GM23248 (cell line): ENCODE data around the gene ZBTB20. TPM values are rescaled to one million over a fixed set of nuclear protein-coding genes. Genes with fewer than 3 reads are reported as not detected.
A peak's percentile ranks its signal among the peaks of the same experiment; 100 is the strongest.

ENCODE experiments used
- DNase-seq: peaks from one replicate; pipeline ENCODE4 v3.0.0-alpha.2; 2015
- H2AFZ ChIP-seq: fragments of 200-600 bp; sonication (generic); 2 replicates; pipeline ENCODE4 v1.6.1; 2016; ENCODE audit warnings: antibody characterized with exemption
- H3F3A ChIP-seq: fragments of 200-600 bp; sonication (generic); 2 replicates; pipeline ENCODE4 v1.6.1; 2016; ENCODE audit warnings: mild to moderate bottlenecking, antibody characterized with exemption, mixed run types; ENCODE audit not compliant: insufficient read depth
- H3K27ac ChIP-seq: fragments of 200-600 bp; sonication (generic); 2 replicates; pipeline ENCODE4 v1.5.1; 2016; ENCODE audit warnings: mild to moderate bottlenecking
- H3K27me3 ChIP-seq: fragments of 200-600 bp; sonication (generic); replicated peaks from 2 replicates; pipeline ENCODE4 v1.6.1; 2016; ENCODE audit warnings: mild to moderate bottlenecking; ENCODE audit not compliant: insufficient read depth
- H3K36me3 ChIP-seq: fragments of 200-600 bp; sonication (generic); 2 replicates; pipeline ENCODE4 v1.6.1; 2016; ENCODE audit warnings: low read depth, mild to moderate bottlenecking
- H3K4me1 ChIP-seq: fragments of 200-600 bp; sonication (generic); 2 replicates; pipeline ENCODE4 v1.6.1; 2016; ENCODE audit warnings: mild to moderate bottlenecking; ENCODE audit not compliant: insufficient read depth
- H3K4me2 ChIP-seq: fragments of 200-600 bp; sonication (generic); one replicate; pipeline ENCODE4 v1.6.1; 2016; ENCODE audit warnings: mild to moderate bottlenecking; ENCODE audit not compliant: unreplicated experiment
- H3K4me3 ChIP-seq: fragments of 200-600 bp; sonication (generic); 2 replicates; pipeline ENCODE4 v1.5.1; 2016; ENCODE audit warnings: mild to moderate bottlenecking
- H3K79me2 ChIP-seq: fragments of 200-600 bp; sonication (generic); 2 replicates; pipeline ENCODE4 v1.6.1; 2016; ENCODE audit warnings: mild to moderate bottlenecking; ENCODE audit not compliant: insufficient read depth
- H3K9ac ChIP-seq: fragments of 200-600 bp; sonication (generic); 2 replicates; pipeline ENCODE4 v1.6.1; 2016; ENCODE audit warnings: mild to moderate bottlenecking
- H3K9me2 ChIP-seq: fragments of 200-600 bp; sonication (generic); 2 replicates; pipeline ENCODE4 v1.6.1; 2016; ENCODE audit warnings: mixed run types, mild to moderate bottlenecking, moderate library complexity; ENCODE audit not compliant: insufficient read depth
- H3K9me3 ChIP-seq: fragments of 200-600 bp; sonication (generic); one replicate; pipeline ENCODE4 v1.6.1; 2017; ENCODE audit warnings: low read depth
- H4K20me1 ChIP-seq: fragments of 200-600 bp; sonication (generic); 2 replicates; pipeline ENCODE4 v1.6.0; 2016; ENCODE audit not compliant: insufficient read depth
- EZH2 ChIP-seq: fragments of 200-600 bp; sonication (generic); IDR thresholded peaks from 2 replicates; pipeline ENCODE4 v1.6.1; 2018; ENCODE audit warnings: antibody characterized with exemption, mild to moderate bottlenecking; ENCODE audit not compliant: insufficient read depth, poor library complexity, severe bottlenecking
- EZH2phosphoT487 ChIP-seq: fragments of 200-600 bp; sonication (generic); IDR thresholded peaks from 2 replicates; pipeline ENCODE4 v1.6.1; 2018; ENCODE audit warnings: antibody characterized with exemption, moderate library complexity, mild to moderate bottlenecking, low read depth; ENCODE audit not compliant: insufficient read depth
- WGBS, 2 experiments: methylation state at CpG; one replicate each; pipeline ENCODE4 v1.1.6; 2015 to 2017; ENCODE audit warnings: low lambda C conversion rate in 2 of 2, low coverage in 1 of 2; ENCODE audit errors: missing lambda C conversion rate in 2 of 2; 5-methylcytosine and 5-hydroxymethylcytosine counted together
- in situ Hi-C: fragments of 300-500 bp; cut with MboI; formaldehyde crosslinking; loops from 2 replicates; pipeline ENCODE4 v1.15.0; 2020
- polyA plus RNA-seq: library from polyadenylated mRNA; unstranded; fragments of >200 nt; fragmentation: Nextera tagmentation; extraction: Ambion mirVana; gene quantifications from 2 replicates; pipeline ENCODE4 v1.2.1, GENCODE V29; 2016
- total RNA-seq: library from RNA; depleted of rRNA; stranded (reverse); fragments of >200 nt; shearing (Covaris generic); gene quantifications from 2 replicates; pipeline ENCODE4 v1.2.3, GENCODE V29; 2014

The ZBTB20 gene
- total and polyA plus RNA-seq, 2 experiments from 2014 or later: 9.2 to 12.2 TPM

DNA sequence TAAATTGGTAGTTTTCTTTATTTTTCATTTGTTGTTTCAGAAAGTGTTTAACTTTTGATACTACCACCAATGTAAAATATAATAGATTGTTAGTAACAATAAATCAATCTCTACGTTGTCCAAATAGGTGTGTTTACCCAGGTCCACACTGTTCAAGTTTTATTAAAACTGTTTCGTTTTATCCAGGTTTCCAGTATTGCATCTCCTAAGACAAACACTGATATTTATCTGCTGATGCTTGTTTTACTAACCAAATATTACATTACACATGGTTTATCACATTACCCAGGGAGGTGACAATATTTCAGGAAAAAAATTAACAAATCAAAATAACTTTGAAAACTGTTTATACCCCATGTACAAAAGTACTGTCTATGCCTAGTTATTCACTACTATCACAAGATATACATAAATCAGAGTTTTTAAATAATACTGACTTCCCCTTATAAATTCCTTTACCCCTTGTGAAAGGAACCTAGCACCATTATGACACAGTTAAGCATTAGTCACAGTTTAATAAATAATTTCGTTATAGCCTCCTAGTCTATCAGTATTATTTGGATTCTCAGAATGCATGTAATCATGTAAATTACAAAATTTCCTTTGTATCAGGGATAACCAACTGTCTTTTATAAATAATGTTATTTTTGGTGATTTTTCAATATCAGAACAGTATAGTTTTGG lies 205.3 kb downstream of the ZBTB20 start:
- Histone ChIP-seq H3K4me3 (no peak overlapping the region), H3K27me3 (no peaks in the 10 kb centered on the region), H3K4me2 (no peak overlapping the region), H3K4me1 (no peaks in the 10 kb centered on the region), H3K9ac (no peak overlapping the region), H3K27ac (no peak overlapping the region), H3K36me3 (no peaks in the 10 kb centered on the region), H3K79me2 (no peaks in the 10 kb centered on the region), H3K9me3 (no peaks in the 10 kb centered on the region), H3K9me2 (no peaks in the 10 kb centered on the region), H3F3A (no peaks in the 10 kb centered on the region), H2AFZ (no peak overlapping the region), H4K20me1 (no peaks in the 10 kb centered on the region)
- in situ Hi-C loops: no loop called here
- DNase-seq: no peak
- TF ChIP-seq EZH2phosphoT487 (no peak), EZH2 (no peak)
- 90 to 92% methylated on average over 3 of the region's 3 CpGs for WGBS, 2 experiments

DNA sequence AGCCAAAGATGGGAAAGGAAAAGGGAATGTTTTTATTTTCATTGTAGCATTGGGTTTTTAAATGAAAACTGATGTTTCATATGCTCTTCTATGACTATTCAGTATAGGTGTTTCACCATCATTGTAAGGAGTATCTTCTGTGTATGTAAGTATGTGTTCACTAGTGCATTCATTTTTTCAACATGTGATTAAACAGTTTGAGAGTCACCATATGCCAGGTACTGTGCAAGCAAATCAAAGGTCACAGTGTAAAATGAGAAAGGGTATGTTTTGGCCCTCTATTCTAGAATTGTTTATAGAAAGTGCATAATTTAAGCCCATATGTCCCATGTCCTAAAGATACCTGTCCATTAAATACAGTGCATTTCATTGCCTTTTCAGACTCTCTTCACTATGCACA lies 207.2 kb downstream of the ZBTB20 start:
- no peak for DNase-seq
- H2AFZ ChIP-seq: no peak overlapping the region
- H4K20me1 ChIP-seq: no peaks in the 10 kb centered on the region
- H3K4me2 ChIP-seq: no peak overlapping the region
- no peak for TF ChIP-seq EZH2
- no peak for TF ChIP-seq EZH2phosphoT487
- H3K27me3 ChIP-seq: no peaks in the 10 kb centered on the region
- in situ Hi-C loops: no loop called here
- no peak overlapping the region for H3K9ac ChIP-seq
- no peaks in the 10 kb centered on the region for H3K36me3 ChIP-seq
- H3K9me2 ChIP-seq: no peaks in the 10 kb centered on the region
- H3K9me3 ChIP-seq: no peaks in the 10 kb centered on the region
- H3F3A ChIP-seq: no peaks in the 10 kb centered on the region
- no peaks in the 10 kb centered on the region for H3K79me2 ChIP-seq
- no peaks in the 10 kb centered on the region for H3K4me1 ChIP-seq
- H3K27ac ChIP-seq: no peak overlapping the region
- H3K4me3 ChIP-seq: no peak overlapping the region

DNA sequence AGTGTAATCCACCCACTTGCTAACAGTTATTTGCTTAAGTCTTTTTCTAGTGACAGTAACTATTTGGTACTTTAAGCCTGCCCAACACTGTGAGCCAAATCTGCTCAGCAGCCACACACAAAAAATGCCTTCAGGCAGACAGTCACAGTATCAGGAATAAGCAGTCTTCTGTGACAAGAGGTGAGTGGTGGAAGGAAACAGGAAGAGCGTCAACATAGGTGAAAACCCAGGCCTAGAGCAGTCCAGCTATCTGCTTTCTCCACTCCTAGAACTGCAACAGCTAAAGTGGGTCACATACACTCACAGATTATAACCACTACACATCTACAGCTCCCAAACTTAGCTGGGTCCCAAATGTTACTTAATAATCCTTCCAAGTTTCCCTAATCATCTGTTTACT lies 213.7 kb downstream of the ZBTB20 start:
- WGBS, 2 experiments: 80 to 95% methylated on average over 1 of the region's 1 CpG
- H3K4me1 ChIP-seq: 0 out of 2 replicates have a peak, but pooled peaks cover 4% of the 10 kb centered on the region
- H4K20me1 ChIP-seq: no peaks in the 10 kb centered on the region
- H3F3A ChIP-seq: no peaks in the 10 kb centered on the region
- in situ Hi-C loops: no loop called here
- no peaks in the 10 kb centered on the region for H3K36me3 ChIP-seq
- DNase-seq: no peak
- H3K4me2 ChIP-seq: no peak overlapping the region
- H3K9me3 ChIP-seq: no peaks in the 10 kb centered on the region
- no peak for TF ChIP-seq EZH2
- no peak for TF ChIP-seq EZH2phosphoT487
- H3K9ac ChIP-seq: no peak overlapping the region
- H3K79me2 ChIP-seq: no peaks in the 10 kb centered on the region
- H3K27ac ChIP-seq: no peak overlapping the region
- no peaks in the 10 kb centered on the region for H3K9me2 ChIP-seq
- no peak overlapping the region for H2AFZ ChIP-seq
- H3K27me3 ChIP-seq: no peaks in the 10 kb centered on the region
- H3K4me3 ChIP-seq: no peak overlapping the region

DNA sequence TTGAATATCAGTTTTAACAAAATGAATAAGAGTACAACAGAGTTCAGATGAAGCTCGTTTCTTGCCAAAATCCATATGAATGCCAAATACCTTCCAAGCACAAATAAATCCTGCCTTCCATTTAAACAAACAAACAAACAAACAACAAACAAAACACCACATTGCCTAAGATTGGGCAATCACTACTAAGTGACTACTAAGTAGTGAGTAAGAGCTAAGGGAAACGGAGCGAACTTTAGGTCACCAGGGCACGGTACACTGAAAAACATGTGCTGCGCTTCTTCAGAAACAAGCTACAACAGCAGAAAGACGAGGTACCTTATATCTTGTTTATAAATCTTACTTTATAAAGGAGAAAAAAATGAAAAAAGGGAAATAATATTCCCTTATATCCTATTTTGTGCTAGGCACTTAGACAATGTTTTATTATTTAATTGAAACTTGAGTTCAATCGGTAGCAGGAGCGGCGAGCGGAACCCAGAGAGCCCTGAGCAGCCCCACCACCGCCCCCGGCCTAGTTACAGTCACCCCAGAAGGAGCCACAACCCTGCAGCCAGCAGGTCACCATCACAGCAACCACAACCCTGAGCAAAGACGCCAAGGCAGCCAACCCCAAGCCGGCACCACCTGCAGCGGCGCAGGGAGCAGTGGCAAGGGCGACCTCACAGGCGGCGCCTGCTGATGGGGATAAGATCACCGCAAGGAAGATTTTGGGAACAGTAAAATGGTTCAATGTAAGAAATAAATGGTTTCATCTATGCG lies 216.9 kb downstream of the ZBTB20 start:
- in situ Hi-C loops: no loop called here
- Histone ChIP-seq H3K79me2 (no peaks in the 10 kb centered on the region), H3K4me1 (0 out of 2 replicates have a peak, but pooled peaks cover 4% of the 10 kb centered on the region), H4K20me1 (no peaks in the 10 kb centered on the region), H3K9me2 (no peaks in the 10 kb centered on the region), H3K9ac (no peak overlapping the region), H2AFZ (no peak overlapping the region), H3K4me3 (no peak overlapping the region), H3K9me3 (no peaks in the 10 kb centered on the region), H3F3A (no peaks in the 10 kb centered on the region), H3K36me3 (no peaks in the 10 kb centered on the region), H3K27ac (no peak overlapping the region), H3K4me2 (no peak overlapping the region), H3K27me3 (no peaks in the 10 kb centered on the region)
- WGBS, 2 experiments: 96% methylated on average over 21 of the region's 21 CpGs
- TF ChIP-seq EZH2phosphoT487 (no peak), EZH2 (no peak)
- peak; percentile 2 for DNase-seq
